Endothelial cell (in vitro differentiated cells): ENCODE results near the gene NEFH. TPM values are rescaled to one million over a fixed set of nuclear protein-coding genes. Genes with fewer than 3 reads are reported as not detected.

Experiments used
- DNase-seq: peaks from one replicate; pipeline ENCODE4 v3.0.0; 2021; ENCODE audit warnings: low spot score
- H3K27ac Mint-ChIP-seq: one replicate; pipeline ENCODE4 v1.8.0; 2021; ENCODE audit warnings: mixed read lengths, inconsistent platforms; ENCODE audit not compliant: unreplicated experiment
- H3K27me3 Mint-ChIP-seq: one replicate; pipeline ENCODE4 v1.8.0; 2021; ENCODE audit warnings: mild to moderate bottlenecking, moderate library complexity, mixed read lengths, inconsistent platforms; ENCODE audit not compliant: unreplicated experiment
- H3K36me3 Mint-ChIP-seq: one replicate; pipeline ENCODE4 v1.8.0; 2021; ENCODE audit warnings: mild to moderate bottlenecking, low read depth, mixed read lengths, inconsistent platforms; ENCODE audit not compliant: unreplicated experiment
- H3K4me1 Mint-ChIP-seq: one replicate; pipeline ENCODE4 v1.8.0; 2021; ENCODE audit warnings: mild to moderate bottlenecking, mixed read lengths, inconsistent platforms; ENCODE audit not compliant: unreplicated experiment
- H3K4me3 Mint-ChIP-seq: one replicate; pipeline ENCODE4 v1.8.0; 2021; ENCODE audit warnings: mild to moderate bottlenecking, mixed read lengths, inconsistent platforms; ENCODE audit not compliant: unreplicated experiment
- H3K9me3 Mint-ChIP-seq: one replicate; pipeline ENCODE4 v1.8.0; 2021; ENCODE audit warnings: mixed read lengths, inconsistent platforms; ENCODE audit not compliant: unreplicated experiment
- total RNA-seq: library from RNA; stranded (reverse); fragmentation: NEBNext Ultra II Directional; extraction: Animal tissue kit (Norgen Biotek cat#: 25700); gene quantifications from one replicate; pipeline ENCODE4 v1.2.1, GENCODE V29; 2021; ENCODE audit not compliant: unreplicated experiment
- TF ChIP-seq, protein P1 (sequence below): fragments of 200-600 bp; sonication (generic); IDR thresholded peaks from one replicate; pipeline ENCODE4 v1.5.0; 2021; ENCODE audit warnings: antibody characterized with exemption; ENCODE audit not compliant: unreplicated experiment

NEFH gene
- total RNA-seq, 1 donor from 2014 or later = 18.2 TPM

DNA sequence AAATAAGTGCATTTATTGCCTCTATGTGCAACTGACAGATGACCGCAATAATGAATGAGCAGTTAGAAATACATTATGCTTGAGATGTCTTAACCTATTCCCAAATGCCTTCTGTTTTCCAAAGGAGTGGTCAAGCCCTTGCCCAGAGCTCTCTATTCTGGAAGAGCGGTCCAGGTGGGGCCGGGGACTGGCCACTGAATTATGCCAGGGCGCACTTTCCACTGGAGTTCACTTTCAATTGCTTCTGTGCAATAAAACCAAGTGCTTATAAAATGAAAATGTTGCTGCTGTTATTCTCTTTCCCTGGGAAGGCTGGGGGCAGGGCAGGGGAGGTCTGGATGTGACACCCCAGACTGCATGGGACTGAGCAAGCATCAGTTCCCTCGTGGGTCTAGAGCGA is 11.0 kb downstream of the NEFH start:
- no peak overlapping the region for H3K4me3 Mint-ChIP-seq
- TF ChIP-seq, protein P1, sequence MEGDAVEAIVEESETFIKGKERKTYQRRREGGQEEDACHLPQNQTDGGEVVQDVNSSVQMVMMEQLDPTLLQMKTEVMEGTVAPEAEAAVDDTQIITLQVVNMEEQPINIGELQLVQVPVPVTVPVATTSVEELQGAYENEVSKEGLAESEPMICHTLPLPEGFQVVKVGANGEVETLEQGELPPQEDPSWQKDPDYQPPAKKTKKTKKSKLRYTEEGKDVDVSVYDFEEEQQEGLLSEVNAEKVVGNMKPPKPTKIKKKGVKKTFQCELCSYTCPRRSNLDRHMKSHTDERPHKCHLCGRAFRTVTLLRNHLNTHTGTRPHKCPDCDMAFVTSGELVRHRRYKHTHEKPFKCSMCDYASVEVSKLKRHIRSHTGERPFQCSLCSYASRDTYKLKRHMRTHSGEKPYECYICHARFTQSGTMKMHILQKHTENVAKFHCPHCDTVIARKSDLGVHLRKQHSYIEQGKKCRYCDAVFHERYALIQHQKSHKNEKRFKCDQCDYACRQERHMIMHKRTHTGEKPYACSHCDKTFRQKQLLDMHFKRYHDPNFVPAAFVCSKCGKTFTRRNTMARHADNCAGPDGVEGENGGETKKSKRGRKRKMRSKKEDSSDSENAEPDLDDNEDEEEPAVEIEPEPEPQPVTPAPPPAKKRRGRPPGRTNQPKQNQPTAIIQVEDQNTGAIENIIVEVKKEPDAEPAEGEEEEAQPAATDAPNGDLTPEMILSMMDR = no peak
- H3K9me3 Mint-ChIP-seq = peaks cover 6% of the 10 kb centered on the region
- DNase-seq = no peak
- no peak overlapping the region for H3K27ac Mint-ChIP-seq
- no peaks in the 10 kb centered on the region for H3K4me1 Mint-ChIP-seq
- H3K27me3 Mint-ChIP-seq = no peaks in the 10 kb centered on the region
- peaks cover 37% of the 10 kb centered on the region for H3K36me3 Mint-ChIP-seq

DNA sequence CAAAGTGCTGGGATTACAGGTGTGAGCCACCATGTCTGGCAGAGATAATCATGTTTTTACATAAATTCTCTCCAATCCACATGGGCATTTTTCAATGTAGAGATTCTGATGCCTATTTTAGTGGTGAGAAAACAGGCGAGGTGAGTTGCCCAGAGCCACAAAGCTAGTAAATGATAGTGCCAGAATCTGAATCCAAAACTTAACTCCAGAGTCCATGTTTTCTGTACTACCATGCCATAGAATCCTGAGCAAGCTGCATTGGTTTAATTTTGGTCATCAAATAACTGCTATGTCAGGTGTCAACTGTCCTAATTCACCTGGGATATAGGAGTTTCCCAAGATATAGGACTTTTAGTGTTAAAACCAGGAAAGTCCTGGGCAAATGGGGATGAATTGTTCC is 13.6 kb downstream of the NEFH start:
- TF ChIP-seq, protein P1 = no peak
- DNase-seq = no peak
- Mint-ChIP-seq H3K36me3 (peaks cover 34% of the 10 kb centered on the region), H3K27me3 (no peaks in the 10 kb centered on the region), H3K4me1 (no peaks in the 10 kb centered on the region), H3K27ac (no peak overlapping the region), H3K4me3 (no peak overlapping the region), H3K9me3 (peaks cover 6% of the 10 kb centered on the region)

DNA sequence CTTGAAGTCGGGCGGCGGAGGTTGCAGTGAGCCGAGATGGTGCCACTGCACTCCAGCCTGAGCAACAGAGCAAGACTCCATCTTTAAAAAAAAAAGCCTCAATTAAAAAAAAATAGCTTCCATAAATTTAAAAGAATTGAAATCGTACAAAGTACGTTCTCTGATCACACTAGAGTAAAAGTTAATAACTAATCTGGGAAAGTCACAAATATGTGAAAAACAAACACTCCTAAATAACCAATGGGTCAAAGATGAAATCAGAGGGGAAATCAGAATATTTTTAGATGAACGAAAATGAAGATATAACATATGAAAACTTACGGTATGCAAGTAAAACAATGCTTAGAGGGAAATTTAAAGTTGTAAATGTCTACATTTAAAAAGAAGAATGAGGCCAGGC is 19.8 kb downstream of the NEFH start:
- no peak for DNase-seq
- H3K36me3 Mint-ChIP-seq = peaks cover 17% of the 10 kb centered on the region

DNA sequence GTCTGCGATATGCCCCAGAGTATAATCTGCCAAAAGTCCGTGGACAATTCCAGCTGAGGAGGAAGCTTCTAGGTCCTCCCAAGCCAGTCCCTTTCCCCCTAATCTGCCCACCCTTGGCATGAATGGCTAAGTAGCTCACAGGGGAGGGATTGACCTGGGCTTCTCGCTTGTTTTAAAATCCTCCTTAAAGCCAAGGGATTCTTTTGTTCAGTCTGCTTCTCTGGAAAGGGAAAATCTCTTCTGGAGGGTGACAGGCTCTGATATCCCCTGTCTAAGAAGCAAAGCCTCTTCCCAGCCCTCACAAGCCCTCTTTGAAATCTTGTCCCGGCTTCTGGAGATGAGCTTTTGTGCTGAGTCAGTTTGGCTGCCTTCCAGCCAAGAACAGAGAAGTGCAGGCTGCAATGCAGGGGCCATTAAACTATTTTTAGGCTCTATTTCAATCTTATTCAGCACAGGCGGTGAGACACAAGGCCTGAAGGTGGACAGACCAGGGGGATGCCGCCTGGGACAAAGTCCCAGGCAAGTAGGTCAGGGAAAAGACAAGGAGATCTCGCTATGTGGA is 23.9 kb downstream of the NEFH start:
- TF ChIP-seq, protein P1 = no peak
- Mint-ChIP-seq H3K4me1 (no peaks in the 10 kb centered on the region), H3K9me3 (no peaks in the 10 kb centered on the region), H3K27ac (no peak overlapping the region), H3K4me3 (no peak overlapping the region), H3K36me3 (peaks cover 23% of the 10 kb centered on the region), H3K27me3 (no peaks in the 10 kb centered on the region)
- no peak for DNase-seq

More for the DNA sequence above, 19.8 kb downstream of the NEFH start:
- Mint-ChIP-seq H3K27me3 (no peaks in the 10 kb centered on the region), H3K27ac (no peak overlapping the region), H3K4me1 (no peaks in the 10 kb centered on the region), H3K9me3 (peaks cover 2% of the 10 kb centered on the region), H3K4me3 (no peak overlapping the region)
- TF ChIP-seq, protein P1 = no peak

DNA sequence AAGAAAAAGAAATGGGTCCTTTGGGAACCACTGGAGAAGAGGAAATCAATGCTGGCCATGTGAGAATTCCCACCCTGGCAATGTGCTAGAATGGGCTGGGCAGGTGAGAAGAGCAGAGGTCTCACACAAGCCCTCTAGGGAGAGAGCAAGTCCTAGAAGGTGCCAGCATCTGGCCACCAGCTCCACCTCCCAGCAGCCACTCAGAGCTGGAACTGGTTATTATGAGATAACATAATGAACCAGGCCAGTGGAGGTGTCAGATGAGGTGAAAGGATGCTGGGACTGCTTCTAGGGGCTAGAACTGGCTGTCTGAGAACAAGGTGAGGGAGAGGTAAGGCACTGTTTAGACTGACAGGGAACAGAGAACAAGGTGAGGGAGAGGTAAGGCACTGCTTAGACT is 29.3 kb downstream of the NEFH start:
- no peak for DNase-seq
- TF ChIP-seq, protein P1 = no peak
- Mint-ChIP-seq H3K27me3 (no peaks in the 10 kb centered on the region), H3K4me1 (no peaks in the 10 kb centered on the region), H3K9me3 (no peaks in the 10 kb centered on the region), H3K27ac (no peak overlapping the region), H3K4me3 (no peak overlapping the region), H3K36me3 (peaks cover 35% of the 10 kb centered on the region)
